Epithelial cell of alveolus of lung (primary cell): ENCODE data around the gene PPIL3. TPM values are rescaled to one million over a fixed set of nuclear protein-coding genes. Genes with fewer than 3 reads are reported as not detected.

ENCODE experiments used
- total RNA-seq: library from RNA; depleted of rRNA; stranded (reverse); fragments of >200 nt; gene quantifications from 2 replicates; pipeline ENCODE4 v1.2.1, GENCODE V29; 2015

PPIL3 gene
- total RNA-seq: 41.5 and 104 TPM in 2 replicates

GRCh38 chr2:200888704-200889625, at the start of gene PPIL3, which contains the start of gene NIF3L1:
PPIL3 (minus strand) TSS chr2:200889077; CDS start chr2:200887615, 1,462 bp downstream.
NIF3L1 (plus strand) TSS chr2:200889371; CDS start chr2:200891944, 2,573 bp downstream.

GRCh38 chr2:200864176-200865034, 24.5 kb downstream of the PPIL3 start, which contains the start of gene CLK1:
CLK1 (minus strand) TSS chr2:200864658; CDS start chr2:200861862, 2,796 bp downstream.

Other genes with a start within 250 kb of the PPIL3 start
- 278 and 528 TPM in 2 replicates for gene BZW1, start 77.2 kb downstream of the PPIL3 start, total RNA-seq
- gene CLK1, start 24.4 kb downstream of the PPIL3 start, total RNA-seq: 13.8 and 64.9 TPM in 2 replicates
- 21.4 and 32.5 TPM in 2 replicates for gene NIF3L1, start 294 bp upstream of the PPIL3 start, total RNA-seq
- 8.0 and 10.7 TPM in 2 replicates for gene ORC2, start 74.6 kb upstream of the PPIL3 start, total RNA-seq
- gene HYCC2, start 182.6 kb upstream of the PPIL3 start, total RNA-seq: 2.7 and 4.2 TPM in 2 replicates
- gene NDUFB3, start 182.9 kb upstream of the PPIL3 start, total RNA-seq: 60.0 and 66.7 TPM in 2 replicates
- 23.7 and 62.8 TPM in 2 replicates for gene CFLAR, start 227.1 kb upstream of the PPIL3 start, total RNA-seq